ENCODE measurements around the gene CR1. TPM values are rescaled to one million over a fixed set of nuclear protein-coding genes. Genes with fewer than 3 reads are reported as not detected.

Gene CR1
- polyA plus RNA-seq, 3 donors = 11.3 to 30.8 (median 26.5) TPM

DNA sequence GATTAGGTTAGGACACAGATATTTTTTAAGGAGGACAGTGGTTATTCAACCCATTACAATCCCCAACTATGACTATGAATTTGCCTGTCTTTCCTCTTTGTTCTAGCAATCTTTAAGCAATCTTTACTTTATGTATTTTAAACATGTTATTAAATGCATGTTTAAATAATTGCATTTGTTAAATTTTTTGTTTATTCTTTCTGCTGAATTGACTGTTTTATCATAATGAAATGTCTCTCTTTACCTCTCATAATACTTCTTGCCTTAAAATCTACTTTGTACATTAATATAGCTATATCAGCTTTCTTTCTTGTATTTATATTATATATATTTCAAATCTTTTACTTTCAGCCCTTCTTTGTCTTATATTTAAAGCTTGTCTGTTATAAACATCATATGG is 195.1 kb downstream of the CR1 start:
- Histone ChIP-seq H3K9ac (ENCODE audit: insufficient read depth, low read length, poor library complexity, severe bottlenecking) (no peak overlapping the region), H3K27ac (ENCODE audit: low read depth in 1 of 2, low read length in 2 of 2) (no peak overlapping the region), H3K4me2 (replicated peaks; ENCODE audit: extremely low read depth, low read length, poor library complexity, severe bottlenecking) (no peak overlapping the region), H2AFZ (ENCODE audit: insufficient read depth, low read depth, low read length, poor library complexity, severe bottlenecking) (no peak overlapping the region), H3K4me1 (ENCODE audit: control insufficient read depth in 1 of 2, insufficient read depth in 2 of 2, low read length in 2 of 2) (no peaks in the 10 kb centered on the region), H3K36me3 (replicated peaks in 1 of 2; ENCODE audit: control insufficient read depth in 1 of 2, insufficient read depth in 2 of 2, low read length in 2 of 2) (no peaks in the 10 kb centered on the region), H3K27me3 (ENCODE audit: control insufficient read depth in 2 of 2, insufficient read depth in 2 of 2, low read length in 2 of 2) (peaks cover 0 to 3% of the 10 kb centered on the region in 2 donors), H3K9me3 (replicated peaks in 1 of 2; ENCODE audit: control insufficient read depth in 1 of 2, insufficient read depth in 1 of 2, low read length in 2 of 2) (no peaks in the 10 kb centered on the region), H4K20me1 (ENCODE audit: insufficient read depth, low read length) (no peaks in the 10 kb centered on the region), H3K79me2 (ENCODE audit: insufficient read depth, low read length) (no peaks in the 10 kb centered on the region), H3K4me3 (replicated peaks in 1 of 3; ENCODE audit: low read depth in 2 of 3, low read length in 3 of 3) (no peak overlapping the region)
- Mint-ChIP-seq H3K27ac (no peak overlapping the region), H3K4me3 (no peak overlapping the region), H3K36me3 (no peaks in the 10 kb centered on the region), H3K9me3 (peaks cover 0 to 2% (median 0%) of the 10 kb centered on the region in 7 donors), H3K4me1 (no peaks in the 10 kb centered on the region), H3K27me3 (ENCODE audit: low read depth in 3 of 3) (peaks cover 4 to 5% (median 5%) of the 10 kb centered on the region in 3 donors)
- TF ChIP-seq CTCF (IDR thresholded peaks at IDR 0.05) = no peak
- intact Hi-C loops (cut with micrococcal nuclease) = no loop called here
- DNase-seq = no peak

Other genes with a start within 250 kb of the CR1 start
- 100 to 1,000 TPM; 171 to 221 (median 182) TPM for gene CD55, start 174.5 kb upstream of the CR1 start, polyA plus RNA-seq
- under 1 TPM; 0.05 to 0.28 (median 0.08) TPM for gene CR2, start 41.8 kb upstream of the CR1 start, polyA plus RNA-seq
- gene CR1L, start 149.0 kb downstream of the CR1 start, polyA plus RNA-seq = under 1 TPM in 1 of 3 donors, not detected in 2; 0.49 TPM

Data from CD14-positive monocyte (primary cell).